Chondrocyte (in vitro differentiated cells): Measurements from ENCODE around the gene SERINC2. TPM values are rescaled to one million over a fixed set of nuclear protein-coding genes. Genes with fewer than 3 reads are reported as not detected.

ENCODE experiments used
- DNase-seq: peaks from one replicate; pipeline ENCODE4 v3.0.0; 2021; ENCODE audit warnings: mixed read lengths, low spot score
- H3K27ac Mint-ChIP-seq: one replicate; pipeline ENCODE4 v1.8.0; 2021; ENCODE audit warnings: mild to moderate bottlenecking, moderate library complexity, mixed read lengths; ENCODE audit not compliant: unreplicated experiment
- H3K27me3 Mint-ChIP-seq: 2 replicates; pipeline ENCODE4 v1.8.0; 2021; ENCODE audit warnings: low read depth, mixed read lengths
- H3K36me3 Mint-ChIP-seq: 2 replicates; pipeline ENCODE4 v1.8.0; 2021; ENCODE audit warnings: low read depth, mixed read lengths
- H3K4me1 Mint-ChIP-seq: 2 replicates; pipeline ENCODE4 v1.8.0; 2021; ENCODE audit warnings: low read depth, mild to moderate bottlenecking, mixed read lengths
- H3K4me3 Mint-ChIP-seq: one replicate; pipeline ENCODE4 v1.8.0; 2021; ENCODE audit warnings: mild to moderate bottlenecking, moderate library complexity, mixed read lengths; ENCODE audit not compliant: unreplicated experiment
- H3K9me3 Mint-ChIP-seq: 2 replicates; pipeline ENCODE4 v1.8.0; 2021; ENCODE audit warnings: low read depth, mixed read lengths
- total RNA-seq: library from RNA; stranded (reverse); gene quantifications from 3 replicates; pipeline ENCODE4 v1.2.1, GENCODE V29; 2021
- TF ChIP-seq, protein P1 (sequence below): fragments of 200-600 bp; sonication (generic); IDR thresholded peaks from 2 replicates; pipeline ENCODE4 v1.5.0; 2021; ENCODE audit warnings: antibody characterized with exemption, mild to moderate bottlenecking, moderate library complexity

SERINC2 gene
- total RNA-seq, 1 donor from 2014 or later: 19.8 TPM

DNA sequence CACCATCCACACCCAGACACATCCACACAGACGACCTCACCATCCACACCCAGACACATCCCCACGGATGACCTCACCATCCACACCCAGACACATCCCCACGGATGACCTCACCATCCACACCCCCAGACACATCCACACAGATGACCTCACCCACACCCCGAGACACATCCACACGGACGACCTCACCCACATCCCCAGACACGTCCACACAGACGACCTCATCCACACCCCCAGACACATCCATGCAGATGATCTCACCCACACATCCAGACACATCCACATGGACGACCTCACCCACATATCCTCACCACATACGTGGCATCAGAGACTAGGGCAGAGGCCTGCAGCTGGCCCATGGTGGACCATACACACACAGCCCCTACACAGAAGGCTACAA is 25.4 kb upstream of the SERINC2 start:
- Mint-ChIP-seq H3K9me3 (no peaks in the 10 kb centered on the region), H3K27ac (no peak overlapping the region), H3K36me3 (no peaks in the 10 kb centered on the region), H3K4me1 (peaks cover 2% of the 10 kb centered on the region), H3K27me3 (no peaks in the 10 kb centered on the region), H3K4me3 (no peak overlapping the region)
- DNase-seq: no peak
- TF ChIP-seq, protein P1, sequence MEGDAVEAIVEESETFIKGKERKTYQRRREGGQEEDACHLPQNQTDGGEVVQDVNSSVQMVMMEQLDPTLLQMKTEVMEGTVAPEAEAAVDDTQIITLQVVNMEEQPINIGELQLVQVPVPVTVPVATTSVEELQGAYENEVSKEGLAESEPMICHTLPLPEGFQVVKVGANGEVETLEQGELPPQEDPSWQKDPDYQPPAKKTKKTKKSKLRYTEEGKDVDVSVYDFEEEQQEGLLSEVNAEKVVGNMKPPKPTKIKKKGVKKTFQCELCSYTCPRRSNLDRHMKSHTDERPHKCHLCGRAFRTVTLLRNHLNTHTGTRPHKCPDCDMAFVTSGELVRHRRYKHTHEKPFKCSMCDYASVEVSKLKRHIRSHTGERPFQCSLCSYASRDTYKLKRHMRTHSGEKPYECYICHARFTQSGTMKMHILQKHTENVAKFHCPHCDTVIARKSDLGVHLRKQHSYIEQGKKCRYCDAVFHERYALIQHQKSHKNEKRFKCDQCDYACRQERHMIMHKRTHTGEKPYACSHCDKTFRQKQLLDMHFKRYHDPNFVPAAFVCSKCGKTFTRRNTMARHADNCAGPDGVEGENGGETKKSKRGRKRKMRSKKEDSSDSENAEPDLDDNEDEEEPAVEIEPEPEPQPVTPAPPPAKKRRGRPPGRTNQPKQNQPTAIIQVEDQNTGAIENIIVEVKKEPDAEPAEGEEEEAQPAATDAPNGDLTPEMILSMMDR: no peak

DNA sequence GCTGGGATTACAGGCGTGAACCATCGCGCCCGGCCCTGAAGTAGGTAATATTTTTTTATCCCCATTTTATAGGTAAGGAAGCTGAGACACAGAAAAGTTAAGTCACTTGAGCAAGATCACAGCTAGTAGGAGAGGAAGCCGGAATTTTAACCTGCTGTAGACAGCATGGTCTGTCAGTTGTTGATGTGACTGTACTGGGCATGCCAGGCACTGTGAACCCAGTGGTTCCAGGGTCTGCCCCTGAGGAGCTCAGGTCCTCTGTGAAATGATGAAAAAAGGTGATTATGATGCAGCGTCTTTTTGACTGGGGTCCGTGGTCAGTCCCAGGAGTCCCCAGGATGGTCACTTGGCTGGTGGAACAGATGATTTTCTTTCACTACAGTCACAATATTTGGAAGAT is 23.4 kb upstream of the SERINC2 start:
- Mint-ChIP-seq H3K36me3 (no peaks in the 10 kb centered on the region), H3K4me3 (no peak overlapping the region), H3K27ac (no peak overlapping the region), H3K27me3 (no peaks in the 10 kb centered on the region), H3K4me1 (peaks cover 4% of the 10 kb centered on the region), H3K9me3 (no peaks in the 10 kb centered on the region)
- no peak for DNase-seq
- TF ChIP-seq, protein P1: no peak

DNA sequence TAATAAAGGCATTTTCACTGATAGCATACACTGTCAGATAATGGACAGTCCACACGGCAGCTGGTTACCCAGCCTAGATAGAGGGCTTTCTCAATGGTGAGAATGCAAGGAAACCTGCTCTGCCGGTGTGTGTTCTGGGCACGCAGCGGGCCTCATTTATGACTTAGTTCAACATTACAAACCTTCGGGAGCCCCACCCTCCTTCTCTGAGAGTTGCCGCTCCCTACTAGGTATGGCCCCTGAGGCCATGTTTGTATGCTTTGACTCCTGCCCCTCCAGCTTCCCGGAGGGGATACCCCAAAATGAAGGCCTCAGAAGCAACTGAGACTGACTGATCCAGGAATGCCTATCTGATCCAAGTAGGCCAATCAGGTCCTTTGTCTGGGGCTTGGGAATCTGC is 22.9 kb upstream of the SERINC2 start:
- Mint-ChIP-seq H3K27me3 (no peaks in the 10 kb centered on the region), H3K27ac (no peak overlapping the region), H3K4me3 (no peak overlapping the region), H3K36me3 (no peaks in the 10 kb centered on the region), H3K9me3 (no peaks in the 10 kb centered on the region), H3K4me1 (peaks cover 8% of the 10 kb centered on the region)
- DNase-seq: no peak
- TF ChIP-seq, protein P1: no peak

DNA sequence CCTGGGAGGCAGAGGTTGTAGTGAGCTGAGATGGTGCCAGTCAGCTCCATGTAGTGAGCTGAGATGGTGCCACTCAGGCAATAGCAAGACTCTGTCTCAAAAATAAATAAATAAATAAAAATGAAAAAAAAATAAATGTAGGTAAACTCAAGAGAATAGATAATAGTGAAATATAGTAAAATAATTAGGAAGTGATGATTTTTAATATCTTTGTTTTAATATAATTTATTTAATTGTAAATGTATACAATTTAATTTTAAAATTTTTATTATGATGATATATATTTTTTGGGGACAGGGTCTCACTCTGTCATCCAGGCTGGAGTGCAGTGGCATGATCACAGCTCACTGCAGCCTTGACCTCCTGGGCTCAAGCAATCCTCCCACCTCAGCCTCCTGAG is 19.6 kb upstream of the SERINC2 start:
- Mint-ChIP-seq H3K27me3 (no peaks in the 10 kb centered on the region), H3K27ac (no peak overlapping the region), H3K36me3 (no peaks in the 10 kb centered on the region), H3K4me1 (peaks cover 13% of the 10 kb centered on the region), H3K9me3 (no peaks in the 10 kb centered on the region), H3K4me3 (no peak overlapping the region)
- TF ChIP-seq, protein P1: no peak
- DNase-seq: no peak

DNA sequence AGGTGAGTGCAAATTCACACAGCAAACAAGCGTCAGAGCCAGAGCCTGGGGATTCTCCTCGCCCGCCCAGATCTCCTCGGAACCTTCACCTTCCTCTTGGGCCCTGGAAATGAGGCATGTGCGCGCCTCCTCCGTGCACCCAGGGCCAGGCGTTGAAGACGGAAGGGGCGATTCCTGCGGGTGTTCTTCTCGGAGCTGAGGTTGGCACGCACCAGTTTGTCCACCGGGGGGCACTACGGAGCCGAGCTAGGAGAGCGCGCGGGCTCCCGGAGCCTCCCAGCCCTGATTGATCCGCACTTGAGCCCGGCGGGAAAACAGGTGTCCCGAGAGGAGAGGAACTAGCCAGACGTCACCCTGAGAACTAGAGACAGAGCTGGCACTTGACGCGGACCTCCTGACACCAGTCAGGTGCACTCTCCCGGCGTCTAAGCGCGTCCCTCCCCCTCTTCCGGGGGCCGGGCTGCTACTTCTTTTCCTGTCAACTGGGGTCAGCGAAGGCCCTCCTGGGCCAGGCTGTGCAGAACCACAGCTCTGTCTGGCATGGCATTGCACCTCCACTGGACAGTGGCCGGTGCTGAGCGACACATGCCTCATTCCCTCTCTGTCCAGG is 18.3 kb upstream of the SERINC2 start:
- H3K9me3 Mint-ChIP-seq: no peaks in the 10 kb centered on the region
- DNase-seq: no peak
- H3K27me3 Mint-ChIP-seq: no peaks in the 10 kb centered on the region
- peak overlapping the region; percentile 62 for H3K4me3 Mint-ChIP-seq
- peaks cover 13% of the 10 kb centered on the region for H3K4me1 Mint-ChIP-seq
- peak overlapping the region; percentile 41 for H3K27ac Mint-ChIP-seq
- H3K36me3 Mint-ChIP-seq: no peaks in the 10 kb centered on the region
- TF ChIP-seq, protein P1: peak; percentile 97
